PFSK-1 (cell line): Measurements from ENCODE around the gene ATF6.

Experiments used
- FOXP2 ChIP-seq: optimal IDR thresholded peaks from 2 replicates; pipeline ENCODE3; 2011; ENCODE audit warnings: borderline replicate concordance, control low read depth, inconsistent platforms; ENCODE audit not compliant: insufficient read depth; ENCODE audit errors: extremely low read length, extremely low read depth
- POLR2AphosphoS5 ChIP-seq: IDR thresholded peaks from 2 replicates; pipeline ENCODE4 v1.6.1; 2012; ENCODE audit warnings: low read depth, mild to moderate bottlenecking, control low read depth, low read length, moderate library complexity
- REST ChIP-seq, 2 experiments: IDR thresholded peaks; 2 replicates each; pipeline versions ENCODE4 v1.6.1 to v1.8.0; 2011 to 2012; ENCODE audit warnings: low read depth in 2 of 2, low read length in 2 of 2, control low read depth in 1 of 2, inconsistent platforms in 1 of 2, mild to moderate bottlenecking in 1 of 2, moderate library complexity in 1 of 2; ENCODE audit not compliant: insufficient read depth in 1 of 2
- SIN3A ChIP-seq: IDR thresholded peaks from 2 replicates; pipeline ENCODE4 v1.6.1; 2012; ENCODE audit warnings: mild to moderate bottlenecking, low read length, moderate library complexity, borderline replicate concordance; ENCODE audit not compliant: insufficient read depth
- TAF1 ChIP-seq: IDR thresholded peaks from 2 replicates; pipeline ENCODE4 v1.6.1; 2012; ENCODE audit warnings: low read length, control low read depth, borderline replicate concordance; ENCODE audit not compliant: insufficient read depth

ATF6 gene

GRCh38 chr1:161982507-161982895 lies 216.4 kb downstream of the ATF6 start:
- no peak for TF ChIP-seq TAF1
- TF ChIP-seq SIN3A = no peak
- no peak for TF ChIP-seq POLR2AphosphoS5
- TF ChIP-seq FOXP2 = no peak
- no peak for TF ChIP-seq REST (IDR thresholded peaks at IDR 0.05; ENCODE audit: insufficient read depth in 1 of 2, low read depth in 2 of 2, low read length in 2 of 2)

- TF ChIP-seq FOXP2 (no peak), TAF1 (no peak), SIN3A (no peak), REST (IDR thresholded peaks at IDR 0.05; ENCODE audit: insufficient read depth in 1 of 2, low read depth in 2 of 2, low read length in 2 of 2) (no peak), POLR2AphosphoS5 (no peak)
These were observed 216.8 kb downstream of the ATF6 start for GRCh38 chr1:161982917-161983316.

GRCh38 chr1:161983725-161984124 lies 217.6 kb downstream of the ATF6 start:
- TF ChIP-seq FOXP2 (no peak), REST (IDR thresholded peaks at IDR 0.05; ENCODE audit: insufficient read depth in 1 of 2, low read depth in 2 of 2, low read length in 2 of 2) (no peak), POLR2AphosphoS5 (no peak)

GRCh38 chr1:161985301-161985822 lies 219.2 kb downstream of the ATF6 start:
- TF ChIP-seq SIN3A = no peak
- TF ChIP-seq TAF1 = no peak

GRCh38 chr1:161986328-161986727 lies 220.2 kb downstream of the ATF6 start:
- TF ChIP-seq REST (IDR thresholded peaks at IDR 0.05; ENCODE audit: insufficient read depth in 1 of 2, low read depth in 2 of 2, low read length in 2 of 2) = no peak
- TF ChIP-seq FOXP2 = no peak
- no peak for TF ChIP-seq POLR2AphosphoS5
- no peak for TF ChIP-seq SIN3A
- no peak for TF ChIP-seq TAF1

GRCh38 chr1:161987303-161987702 lies 221.2 kb downstream of the ATF6 start:
- no peak for TF ChIP-seq POLR2AphosphoS5
- no peak for TF ChIP-seq SIN3A
- no peak for TF ChIP-seq TAF1
- no peak for TF ChIP-seq REST (IDR thresholded peaks at IDR 0.05; ENCODE audit: insufficient read depth in 1 of 2, low read depth in 2 of 2, low read length in 2 of 2)
- TF ChIP-seq FOXP2 = no peak
